ENCODE results near the gene SIAH1. TPM values are rescaled to one million over a fixed set of nuclear protein-coding genes. Genes with fewer than 3 reads are reported as not detected.
A peak's percentile ranks its signal among the peaks of the same experiment; 100 is the strongest.

SIAH1 gene
- total RNA-seq, 6 experiments from 2014 or later, result 8.1 to 14.0 (median 11.5) TPM

DNA sequence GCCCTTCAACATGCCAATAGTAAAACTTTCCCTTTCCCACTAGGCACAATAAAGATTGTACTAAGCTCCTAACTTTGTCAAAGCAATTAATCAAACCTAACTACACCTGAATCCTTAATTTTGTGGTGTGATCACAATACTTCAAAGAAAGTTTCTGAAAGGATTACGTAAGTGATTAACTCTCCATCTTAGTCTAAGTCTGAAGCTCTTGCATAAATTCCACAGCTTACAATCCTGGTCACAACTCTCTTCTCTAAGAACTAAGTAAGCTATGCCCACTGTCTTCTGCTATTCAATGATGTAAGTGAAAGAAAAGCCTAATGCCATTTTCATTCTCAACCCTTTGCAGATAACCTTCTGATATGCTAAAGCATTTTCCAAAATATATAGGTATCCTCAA is 15.4 kb downstream of the SIAH1 start:
- H3K4me3 ChIP-seq, result no peak overlapping the region
- ATAC-seq (no peak), DNase-seq (no peak)
- intact Hi-C loops (cut with DNase I), result no loop called here
- H3K36me3 ChIP-seq, result no peaks in the 10 kb centered on the region
- TF ChIP-seq POLR2A (IDR thresholded peaks at IDR 0.05), result no peak
- TF ChIP-seq, protein P1, sequence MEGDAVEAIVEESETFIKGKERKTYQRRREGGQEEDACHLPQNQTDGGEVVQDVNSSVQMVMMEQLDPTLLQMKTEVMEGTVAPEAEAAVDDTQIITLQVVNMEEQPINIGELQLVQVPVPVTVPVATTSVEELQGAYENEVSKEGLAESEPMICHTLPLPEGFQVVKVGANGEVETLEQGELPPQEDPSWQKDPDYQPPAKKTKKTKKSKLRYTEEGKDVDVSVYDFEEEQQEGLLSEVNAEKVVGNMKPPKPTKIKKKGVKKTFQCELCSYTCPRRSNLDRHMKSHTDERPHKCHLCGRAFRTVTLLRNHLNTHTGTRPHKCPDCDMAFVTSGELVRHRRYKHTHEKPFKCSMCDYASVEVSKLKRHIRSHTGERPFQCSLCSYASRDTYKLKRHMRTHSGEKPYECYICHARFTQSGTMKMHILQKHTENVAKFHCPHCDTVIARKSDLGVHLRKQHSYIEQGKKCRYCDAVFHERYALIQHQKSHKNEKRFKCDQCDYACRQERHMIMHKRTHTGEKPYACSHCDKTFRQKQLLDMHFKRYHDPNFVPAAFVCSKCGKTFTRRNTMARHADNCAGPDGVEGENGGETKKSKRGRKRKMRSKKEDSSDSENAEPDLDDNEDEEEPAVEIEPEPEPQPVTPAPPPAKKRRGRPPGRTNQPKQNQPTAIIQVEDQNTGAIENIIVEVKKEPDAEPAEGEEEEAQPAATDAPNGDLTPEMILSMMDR (IDR thresholded peaks at IDR 0.05), result no peak
- H3K9me3 ChIP-seq, result no peaks in the 10 kb centered on the region
- H3K4me1 ChIP-seq, result peaks cover 0 to 47% (median 17%) of the 10 kb centered on the region in 4 donors
- H3K27me3 ChIP-seq, result no peaks in the 10 kb centered on the region
- no peak overlapping the region for H3K27ac ChIP-seq
- 63% methylated on average over 1 of the region's 1 CpG for WGBS (ENCODE audit: insufficient coverage, low coverage, low lambda C conversion rate, missing lambda C conversion rate)

DNA sequence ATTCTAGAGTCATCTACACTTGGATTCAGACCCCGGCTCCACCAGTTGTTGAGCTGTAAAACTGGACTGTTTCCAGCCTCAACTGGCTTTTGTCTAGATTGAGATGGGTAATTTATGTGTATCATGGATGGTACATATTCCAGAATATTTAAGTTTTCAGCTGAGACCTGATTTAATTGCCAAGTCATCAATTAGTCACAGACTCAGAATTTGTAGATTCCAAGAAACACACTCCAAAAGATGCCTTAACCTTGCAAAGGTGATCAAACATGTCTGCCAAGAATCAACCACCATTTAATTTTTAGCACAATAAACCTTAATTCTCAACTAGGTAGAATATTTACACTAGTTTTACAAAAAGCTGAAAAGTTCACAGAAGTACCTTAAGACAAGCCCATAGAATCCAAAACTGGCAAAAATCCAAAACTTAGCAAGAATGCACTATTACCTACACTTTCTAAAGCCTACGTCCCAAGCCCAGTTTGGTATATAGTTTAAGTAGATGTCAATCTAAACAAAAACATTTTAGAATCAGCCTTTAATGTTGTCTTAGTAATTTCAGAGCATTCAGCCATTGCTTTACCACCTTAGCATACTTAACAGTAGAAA is 17.7 kb downstream of the SIAH1 start:
- Histone ChIP-seq H3K27me3 (no peaks in the 10 kb centered on the region), H3K4me1 (peaks cover 0 to 37% (median 9%) of the 10 kb centered on the region in 4 donors), H3K36me3 (no peaks in the 10 kb centered on the region), H3K9me3 (no peaks in the 10 kb centered on the region), H3K27ac (peak overlapping the region in 1 of 3 donors; percentile 91), H3K4me3 (no peak overlapping the region)
- 52% methylated on average over 2 of the region's 2 CpGs for WGBS (ENCODE audit: insufficient coverage, low coverage, low lambda C conversion rate, missing lambda C conversion rate)
- ATAC-seq (no peak), DNase-seq (no peak)
- intact Hi-C loops (cut with DNase I), result no loop called here
- TF ChIP-seq POLR2A (IDR thresholded peaks at IDR 0.05), result no peak
- TF ChIP-seq, protein P1 (IDR thresholded peaks at IDR 0.05), result no peak

GRCh38 chr16:48366165-48367093 is 18.8 kb downstream of the SIAH1 start:
- H3K9me3 ChIP-seq, result no peaks in the 10 kb centered on the region
- ATAC-seq (peak; percentile 68 to 71 (median 70)), DNase-seq (peak in 1 of 3 donors; percentile 78)
- TF ChIP-seq, protein P1 (IDR thresholded peaks at IDR 0.05), result peak in 1 of 4 donors; percentile 14
- TF ChIP-seq POLR2A (IDR thresholded peaks at IDR 0.05), result peak; percentile 24
- peaks cover 0 to 34% (median 9%) of the 10 kb centered on the region in 4 donors for H3K4me1 ChIP-seq
- intact Hi-C loops (cut with DNase I), result no loop called here
- 16% methylated on average over 21 of the region's 21 CpGs for WGBS (ENCODE audit: insufficient coverage, low coverage, low lambda C conversion rate, missing lambda C conversion rate)
- no peaks in the 10 kb centered on the region for H3K27me3 ChIP-seq
- H3K4me3 ChIP-seq, result peak overlapping the region; percentile 45 to 61 (median 57)
- H3K27ac ChIP-seq, result peak overlapping the region; percentile 90 to 96 (median 91)
- no peaks in the 10 kb centered on the region for H3K36me3 ChIP-seq

GRCh38 chr16:48365601-48366164 is 19.5 kb downstream of the SIAH1 start:
- Histone ChIP-seq H3K9me3 (no peaks in the 10 kb centered on the region), H3K4me1 (peaks cover 0 to 34% (median 9%) of the 10 kb centered on the region in 4 donors), H3K4me3 (peak overlapping the region; percentile 45 to 61 (median 57)), H3K27me3 (no peaks in the 10 kb centered on the region), H3K36me3 (no peaks in the 10 kb centered on the region), H3K27ac (peak overlapping the region; percentile 90 to 96 (median 91))
- 11% methylated on average over 8 of the region's 33 CpGs for WGBS (ENCODE audit: insufficient coverage, low coverage, low lambda C conversion rate, missing lambda C conversion rate)
- peak; percentile 87 for TF ChIP-seq POLR2A (IDR thresholded peaks at IDR 0.05)
- TF ChIP-seq, protein P1 (IDR thresholded peaks at IDR 0.05), result peak in 2 of 4 donors; percentile 4 to 10
- intact Hi-C loops (cut with DNase I), result no loop called here
- ATAC-seq (peak; percentile 93 to 99 (median 96)), DNase-seq (peak; percentile 95 to 96 (median 96))

All from right lobe of liver (tissue), 6 donors.